Mammary epithelial cell (primary cell): ENCODE measurements around the gene FCRLB.

ENCODE experiments used
- CTCF ChIP-seq, 2 donors: IDR thresholded peaks in 1 of 2; conservative IDR thresholded peaks in 1 of 2; 2 replicates each; pipeline ENCODE4 v1.5.1; 2011 to 2012; ENCODE audit warnings: inconsistent platforms in 2 of 2, low read length in 2 of 2, mild to moderate bottlenecking in 2 of 2, control low read depth in 1 of 2, low read depth in 1 of 2; ENCODE audit not compliant: insufficient read depth in 1 of 2; ENCODE audit errors: extremely low read depth in 1 of 2
- EZH2 ChIP-seq: IDR thresholded peaks from 2 replicates; pipeline ENCODE4 v1.6.1; 2012; ENCODE audit warnings: low read length, inconsistent platforms, borderline replicate concordance

- TF ChIP-seq EZH2 (no peak), CTCF (conservative IDR thresholded peaks at IDR 0.05 in 1 of 2, IDR thresholded peaks at IDR 0.05 in 1 of 2; ENCODE audit: extremely low read depth in 1 of 2, insufficient read depth in 1 of 2, low read depth in 1 of 2, low read length in 2 of 2) (no peak)
Observed at GRCh38 chr1:161723459-161724141, 2.3 kb downstream of the FCRLB start.
